Naive thymus-derived CD8-positive, alpha-beta T cell (primary cell): Measurements from ENCODE around the gene MAPK7. TPM values are rescaled to one million over a fixed set of nuclear protein-coding genes. Genes with fewer than 3 reads are reported as not detected.

Experiments
- ATAC-seq, 2 donors: fragments of 150-1000 bp; cut with Tn5 transposase in 1 of 2; sonication (Bioruptor Pico), chemical (Tn5 transposase) in 1 of 2; 1 replicate in 1 of 2; 2 replicates in 1 of 2; pipeline ENCODE4 v1.10.0; 2021; ENCODE audit warnings: mild to moderate bottlenecking in 2 of 2, moderate library complexity in 2 of 2
- POLR2A ChIA-PET: fragments of 350-600 bp; sonication (Branson Sonifier 250); formaldehyde crosslinking; loops from one replicate; lab custom pipeline; 2021; ENCODE audit warnings: antibody characterized with exemption; lab: Charles Lee
- DNase-seq, 10 donors: peaks; one replicate each; pipeline versions ENCODE4 v3.0.0 to v3.0.0-alpha.2; 2020 to 2022
- H3K27ac Mint-ChIP-seq, 10 donors: one replicate each; pipeline ENCODE4 v1.8.0; 2020 to 2022; ENCODE audit warnings: mild to moderate bottlenecking in 10 of 10, mixed read lengths in 10 of 10, moderate library complexity in 4 of 10, inconsistent platforms in 1 of 10
- H3K27me3 Mint-ChIP-seq, 5 donors: one replicate each; pipeline ENCODE4 v1.8.0; 2021 to 2022; ENCODE audit warnings: mixed read lengths in 5 of 5
- H3K36me3 Mint-ChIP-seq, 3 donors: one replicate each; pipeline ENCODE4 v1.8.0; 2020 to 2022; ENCODE audit warnings: mixed read lengths in 3 of 3, mild to moderate bottlenecking in 2 of 3, inconsistent platforms in 1 of 3
- H3K4me1 Mint-ChIP-seq, 4 donors: one replicate each; pipeline ENCODE4 v1.8.0; 2021 to 2022; ENCODE audit warnings: mixed read lengths in 4 of 4
- H3K4me3 Mint-ChIP-seq, 10 donors: one replicate each; pipeline ENCODE4 v1.8.0; 2020 to 2022; ENCODE audit warnings: mild to moderate bottlenecking in 10 of 10, mixed read lengths in 10 of 10, moderate library complexity in 6 of 10, inconsistent platforms in 1 of 10
- H3K9me3 Mint-ChIP-seq, 9 donors: one replicate each; pipeline ENCODE4 v1.8.0; 2020 to 2022; ENCODE audit warnings: mixed read lengths in 9 of 9, mild to moderate bottlenecking in 3 of 9, inconsistent platforms in 1 of 9, moderate library complexity in 1 of 9
- polyA plus RNA-seq, 3 donors: library from polyadenylated mRNA; unstranded; fragments of 300-500 nt; fragmentation: Illumina TruSeq; gene quantifications; one replicate each; pipeline ENCODE4 v1.2.3, GENCODE V29; 2021
- total RNA-seq, 8 experiments: library from RNA in 2 of 8; stranded (reverse) in 2 of 8; gene quantifications; one replicate each; pipeline ENCODE4 v1.2.3 and lab custom pipeline; 2021 to 2026

MAPK7 gene
- total and polyA plus RNA-seq, 5 experiments from 2014 or later, result 2.9 to 22.2 (median 7.7) TPM

DNA sequence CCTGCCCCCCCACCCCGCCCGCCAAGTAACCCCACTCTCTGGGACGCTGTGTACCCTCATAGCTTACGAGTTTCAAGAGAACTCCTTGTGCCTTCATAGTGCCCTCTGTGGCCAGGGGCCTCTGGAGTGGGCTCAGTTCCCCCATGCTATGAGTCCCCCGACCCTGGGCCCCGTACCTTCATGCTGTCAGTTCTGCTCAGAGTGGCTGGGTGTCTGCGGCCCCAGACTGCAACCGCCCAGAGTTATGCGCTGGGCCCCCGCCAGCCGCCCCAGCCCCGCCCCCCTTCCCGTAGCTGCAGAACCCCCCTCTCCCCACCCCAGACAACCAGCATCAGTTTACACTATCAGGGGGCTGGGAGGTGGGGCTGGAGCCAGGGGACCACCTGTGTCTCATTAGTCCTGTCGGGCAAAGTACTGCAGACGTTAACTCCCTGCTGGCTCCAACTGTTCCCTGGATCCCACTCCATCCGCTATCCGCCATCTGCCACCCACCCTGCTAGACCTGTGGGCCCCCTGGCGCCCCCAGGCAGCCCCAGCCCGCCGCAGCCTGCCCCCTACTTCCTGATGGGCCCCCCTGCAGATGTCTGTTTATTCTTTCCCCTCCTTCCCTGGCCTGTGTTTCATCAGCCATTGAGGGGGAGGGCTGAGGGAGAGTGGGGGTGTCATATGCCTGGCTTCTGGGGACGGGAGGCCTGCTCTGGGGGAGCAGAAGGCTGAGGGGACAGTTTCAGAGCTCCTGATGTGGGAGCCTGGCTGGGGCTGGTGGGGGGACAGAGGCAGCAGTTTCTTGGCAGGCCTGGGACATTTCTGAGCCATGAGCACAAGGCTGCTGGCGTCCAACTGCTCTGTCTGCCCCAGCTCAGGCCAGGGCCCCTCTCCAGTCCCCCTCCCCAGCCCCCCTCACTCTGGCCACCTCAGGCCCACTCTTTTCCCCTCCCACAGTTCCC lies 8.9 kb downstream of the MAPK7 start, which contains the start of gene MFAP4:
TSS of gene MFAP4 (minus strand) at position 217 of the 947 bp plus-strand sequence. CDS start at position 182, 35 bp downstream.
- Mint-ChIP-seq H3K27ac (peak within 1 kb of the TSS in 3 of 10 donors; percentile 67 to 77 (median 69)), H3K27me3 (peaks cover 0 to 8% (median 2%) of the 10 kb centered on the region in 5 donors), H3K4me1 (peaks cover 10 to 20% (median 17%) of the 10 kb centered on the region in 4 donors), H3K9me3 (no peaks in the 10 kb centered on the region), H3K36me3 (peaks cover 0 to 8% (median 0%) of the 10 kb centered on the region in 3 donors), H3K4me3 (peak within 1 kb of the TSS in 3 of 10 donors; percentile 1 to 51 (median 5))
- POLR2A ChIA-PET, result interaction anchor here (0.9 kb wide), 1 partner anchor 9 kb away, joined by 4 read pairs; the partner anchor contains the start of gene MAPK7
- DNase-seq, result no peak
- peak in 1 of 2 donors; percentile 27 for ATAC-seq

DNA sequence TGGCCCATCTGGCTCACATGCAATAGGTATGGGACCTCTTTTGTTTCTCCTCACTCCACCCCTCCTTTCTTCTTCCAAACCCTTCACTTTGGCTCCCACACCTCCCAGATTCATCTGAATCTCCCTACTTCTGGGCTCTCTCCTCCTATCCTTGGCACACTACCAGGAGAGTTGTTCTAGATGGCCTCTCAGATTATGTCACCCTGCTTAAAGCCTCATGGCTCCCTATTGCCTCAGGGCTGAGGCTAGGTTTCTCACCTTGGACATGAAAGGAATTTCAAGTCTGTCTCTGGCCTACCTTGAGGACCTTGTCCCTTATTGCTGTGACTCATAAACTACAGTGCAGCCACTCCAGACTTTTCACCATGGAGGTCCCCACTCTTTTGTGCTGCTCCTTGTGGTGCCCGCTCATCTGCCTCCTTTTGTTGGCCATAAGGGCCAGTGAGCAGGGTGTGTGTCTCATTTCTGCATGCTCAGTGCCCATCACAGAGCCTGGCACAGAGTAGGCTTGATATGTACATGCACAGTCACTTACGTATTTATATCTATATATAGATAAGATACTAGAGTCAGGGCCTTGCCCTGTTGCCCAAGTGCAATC lies 9.7 kb downstream of the MAPK7 start:
- Mint-ChIP-seq H3K9me3 (no peaks in the 10 kb centered on the region), H3K4me3 (peak overlapping the region in 1 of 10 donors; percentile 1), H3K27ac (peak overlapping the region in 3 of 10 donors; percentile 67 to 77 (median 69)), H3K4me1 (peaks cover 9 to 20% (median 17%) of the 10 kb centered on the region in 4 donors), H3K36me3 (peaks cover 0 to 6% (median 0%) of the 10 kb centered on the region in 3 donors), H3K27me3 (peaks cover 0 to 13% (median 2%) of the 10 kb centered on the region in 5 donors)
- POLR2A ChIA-PET, result no interaction called here
- DNase-seq (no peak), ATAC-seq (no peak)

DNA sequence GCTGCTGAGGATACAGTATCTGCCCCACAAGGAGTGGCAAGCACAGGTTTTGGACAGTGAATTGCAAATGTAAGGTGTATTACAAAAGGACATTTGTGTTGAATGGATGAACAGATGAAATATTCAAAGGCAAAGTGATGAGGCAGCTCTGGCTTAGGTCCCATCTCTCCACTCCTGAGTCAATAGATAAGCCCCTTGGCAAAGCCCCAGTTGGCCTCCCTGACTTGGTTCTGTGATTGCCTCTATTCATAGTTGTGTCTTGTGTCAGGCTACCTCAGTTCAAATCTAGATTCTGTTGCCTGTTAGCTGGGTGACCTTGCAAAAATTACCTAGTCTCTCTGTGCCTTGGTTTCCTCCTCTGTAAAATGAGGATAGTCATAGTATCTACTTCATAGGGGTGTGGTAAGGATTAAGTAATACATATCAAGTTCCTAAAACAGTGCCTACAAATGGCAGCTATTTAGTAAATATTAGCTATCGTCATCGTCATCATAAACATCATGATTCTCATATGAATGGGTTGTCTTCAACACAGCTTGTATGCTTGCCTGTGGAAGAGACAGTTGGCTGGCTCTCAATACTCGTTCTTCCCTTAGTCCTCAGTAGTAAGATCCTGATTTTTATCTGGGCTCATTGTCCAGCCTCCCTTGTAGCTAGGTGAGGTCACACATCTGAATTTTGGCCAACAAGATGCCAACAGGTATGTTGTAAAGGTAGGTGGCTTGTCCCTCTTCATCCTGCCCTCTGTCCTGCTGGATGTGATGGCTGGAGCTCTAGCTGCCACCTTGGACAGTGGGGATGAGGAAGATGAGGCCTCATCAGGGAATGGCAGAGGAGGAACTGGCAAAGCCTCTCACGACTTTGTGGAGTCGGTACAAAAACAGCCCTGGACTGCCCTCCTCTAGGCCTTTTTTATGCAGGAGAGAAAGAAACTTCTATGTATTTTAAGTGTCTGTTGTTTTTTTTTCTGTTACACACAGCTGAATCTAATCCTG lies 10.8 kb downstream of the MAPK7 start:
- ATAC-seq (no peak), DNase-seq (no peak)
- Mint-ChIP-seq H3K4me1 (peaks cover 7 to 19% (median 16%) of the 10 kb centered on the region in 4 donors), H3K36me3 (peaks cover 0 to 5% (median 0%) of the 10 kb centered on the region in 3 donors), H3K27ac (no peak overlapping the region), H3K4me3 (no peak overlapping the region), H3K9me3 (no peaks in the 10 kb centered on the region), H3K27me3 (peaks cover 0 to 13% (median 2%) of the 10 kb centered on the region in 5 donors)
- POLR2A ChIA-PET, result interaction anchor here (0.6 kb wide), 1 partner anchor 11 kb away, joined by 3 read pairs; the partner anchor contains the start of gene MAPK7

DNA sequence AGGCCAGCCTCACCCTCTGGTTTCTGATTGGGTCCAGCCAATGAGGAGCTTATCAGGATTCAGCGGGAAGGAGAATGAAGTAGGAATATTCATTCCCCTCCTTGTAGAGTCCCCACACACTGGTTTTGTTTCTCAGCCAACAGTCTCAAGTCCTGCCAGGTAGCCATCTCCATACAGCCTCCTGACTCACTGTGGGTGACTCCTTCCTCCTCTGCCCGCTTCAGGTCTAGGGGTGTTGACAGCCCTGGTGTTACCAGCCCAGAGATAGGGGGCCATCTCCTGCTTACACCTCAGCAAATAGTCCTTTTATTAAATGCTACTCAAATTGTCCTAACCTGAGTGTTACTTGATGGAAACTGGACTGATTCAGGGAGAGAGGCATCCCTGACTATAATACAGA lies 12.7 kb downstream of the MAPK7 start:
- no peak for DNase-seq
- POLR2A ChIA-PET, result no interaction called here
- Mint-ChIP-seq H3K36me3 (no peaks in the 10 kb centered on the region), H3K9me3 (no peaks in the 10 kb centered on the region), H3K4me1 (peaks cover 2 to 13% (median 10%) of the 10 kb centered on the region in 4 donors), H3K4me3 (no peak overlapping the region), H3K27me3 (peaks cover 0 to 13% (median 2%) of the 10 kb centered on the region in 5 donors), H3K27ac (no peak overlapping the region)
- ATAC-seq, result no peak

DNA sequence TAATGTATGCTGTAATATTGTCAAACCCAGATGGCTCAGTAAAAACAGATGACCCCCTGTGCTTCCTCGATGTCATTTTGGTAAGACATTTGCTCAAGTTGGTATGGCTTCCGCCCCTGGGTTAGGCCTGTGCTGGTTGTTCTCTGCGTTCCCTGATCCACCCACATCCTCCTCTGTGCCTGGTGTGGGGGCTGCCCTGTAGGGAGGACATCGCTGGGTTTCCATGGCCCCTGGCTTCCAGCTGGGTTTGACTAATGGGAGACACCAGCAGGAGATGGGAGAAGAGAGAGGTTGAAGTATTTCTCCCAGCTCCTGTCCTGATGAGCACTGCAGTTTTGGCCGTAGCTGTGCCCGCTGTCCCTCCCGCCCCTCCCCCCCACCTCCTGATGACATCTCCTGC lies 13.1 kb downstream of the MAPK7 start:
- ATAC-seq (no peak), DNase-seq (no peak)
- Mint-ChIP-seq H3K27ac (no peak overlapping the region), H3K4me3 (no peak overlapping the region), H3K36me3 (no peaks in the 10 kb centered on the region), H3K4me1 (peaks cover 2 to 13% (median 8%) of the 10 kb centered on the region in 4 donors), H3K27me3 (peaks cover 0 to 13% (median 2%) of the 10 kb centered on the region in 5 donors), H3K9me3 (no peaks in the 10 kb centered on the region)
- POLR2A ChIA-PET, result no interaction called here

DNA sequence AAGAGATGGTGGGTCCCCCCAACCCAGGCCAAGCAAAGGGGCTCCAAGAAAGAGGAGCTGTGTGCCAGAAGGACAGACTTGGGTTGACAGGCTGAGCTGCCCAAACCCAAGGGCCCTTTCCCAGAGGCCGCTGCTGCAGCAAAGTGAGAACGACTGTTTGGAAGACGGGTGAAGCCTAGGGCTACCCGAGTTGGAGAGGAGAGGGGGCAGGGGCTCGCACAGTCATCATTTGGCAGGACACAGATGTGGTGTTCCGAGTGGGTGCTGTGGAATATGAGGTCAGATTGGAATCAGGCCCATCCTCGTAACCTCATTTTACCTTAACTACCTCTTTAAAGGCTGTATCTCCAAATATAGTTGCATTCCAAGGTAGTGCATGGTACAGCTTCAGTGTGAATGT lies 14.0 kb downstream of the MAPK7 start:
- POLR2A ChIA-PET, result no interaction called here
- DNase-seq (no peak), ATAC-seq (no peak)
- Mint-ChIP-seq H3K27ac (no peak overlapping the region), H3K4me3 (no peak overlapping the region), H3K4me1 (peaks cover 2 to 9% (median 6%) of the 10 kb centered on the region in 4 donors), H3K36me3 (peaks cover 0 to 2% (median 0%) of the 10 kb centered on the region in 3 donors), H3K27me3 (peaks cover 0 to 12% (median 2%) of the 10 kb centered on the region in 5 donors), H3K9me3 (no peaks in the 10 kb centered on the region)

DNA sequence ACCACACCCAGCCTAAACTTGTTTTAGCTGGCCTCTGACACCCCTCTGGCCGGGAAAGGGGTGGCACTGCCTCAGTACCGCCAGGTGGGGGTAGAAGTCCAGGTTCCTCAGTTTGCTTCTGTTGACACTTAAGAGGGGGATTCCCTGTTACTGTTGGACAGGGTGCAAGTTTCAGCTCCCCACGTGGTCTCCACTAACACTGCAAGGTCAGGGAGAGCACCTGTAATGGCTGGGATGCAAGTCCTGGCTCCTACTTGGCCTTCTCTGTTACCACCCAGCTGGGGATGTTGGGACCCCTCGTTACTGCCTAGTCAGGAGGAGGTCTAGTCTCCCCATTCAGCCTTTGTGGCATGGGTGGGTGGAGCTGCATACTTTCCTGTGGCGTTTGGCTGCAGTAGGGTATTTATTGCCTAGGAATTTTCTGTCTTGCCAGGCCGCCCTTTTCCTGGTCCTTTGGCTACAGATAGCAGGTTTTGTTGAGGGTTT lies 19.3 kb downstream of the MAPK7 start:
- no peak for DNase-seq
- Mint-ChIP-seq H3K27me3 (peaks cover 0 to 21% (median 5%) of the 10 kb centered on the region in 5 donors), H3K36me3 (peaks cover 0 to 2% (median 0%) of the 10 kb centered on the region in 3 donors), H3K4me1 (peaks cover 0 to 5% (median 0%) of the 10 kb centered on the region in 4 donors), H3K9me3 (no peaks in the 10 kb centered on the region), H3K27ac (no peak overlapping the region), H3K4me3 (no peak overlapping the region)
- no peak for ATAC-seq
- POLR2A ChIA-PET, result interaction anchor here (1.9 kb wide), 1 partner anchor 20 kb away, joined by 7 read pairs; no protein-coding TSS in a partner anchor

DNA sequence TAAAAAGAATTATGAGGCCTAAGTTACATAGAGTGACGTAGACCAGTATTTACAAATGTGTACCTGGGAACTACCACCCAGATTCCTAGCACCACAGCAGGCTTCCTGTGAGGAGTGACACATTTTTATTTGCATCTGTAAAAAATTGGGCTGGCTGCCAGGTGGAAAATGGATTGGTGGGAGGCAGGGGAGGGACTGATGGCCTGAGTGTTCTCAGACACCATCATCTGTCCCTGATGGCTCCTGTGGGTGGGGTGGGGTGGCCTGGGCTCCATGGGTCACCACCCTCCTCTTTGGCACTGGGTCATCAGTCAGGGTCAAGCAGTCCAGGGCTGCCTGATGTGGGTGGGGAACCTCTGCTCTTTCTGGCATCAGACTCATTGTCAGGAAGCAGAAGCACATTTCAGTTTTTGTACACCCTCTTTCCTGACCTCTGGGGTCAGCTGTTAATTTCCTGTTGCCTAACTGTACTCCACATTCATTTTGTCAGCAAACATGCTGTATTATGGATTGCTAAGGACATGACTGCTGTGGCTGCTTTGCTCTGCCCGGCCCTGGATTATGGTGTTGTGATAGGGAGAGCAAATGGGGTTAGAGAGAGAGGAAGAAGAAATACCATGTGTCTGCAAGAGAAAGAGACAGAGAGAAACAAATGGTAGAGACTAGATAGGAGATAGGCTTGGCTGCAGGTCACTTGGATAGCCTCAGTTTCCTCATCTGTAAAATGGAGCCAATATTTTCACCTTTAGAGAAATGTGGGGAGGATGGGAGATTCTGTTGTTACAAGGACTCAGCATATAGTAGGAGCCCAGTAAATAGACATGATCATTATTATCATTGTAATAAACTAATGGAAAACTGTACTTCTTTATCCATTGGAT lies 20.2 kb downstream of the MAPK7 start:
- ATAC-seq (no peak), DNase-seq (no peak)
- Mint-ChIP-seq H3K36me3 (peaks cover 0 to 2% (median 0%) of the 10 kb centered on the region in 3 donors), H3K9me3 (peaks cover 0 to under 1% (median 0%) of the 10 kb centered on the region in 9 donors), H3K4me1 (peaks cover 0 to 5% (median 0%) of the 10 kb centered on the region in 4 donors), H3K27ac (no peak overlapping the region), H3K4me3 (no peak overlapping the region), H3K27me3 (peaks cover under 1 to 21% (median 5%) of the 10 kb centered on the region in 5 donors)
- POLR2A ChIA-PET, result interaction anchor here (1.9 kb wide), 1 partner anchor 21 kb away, joined by 7 read pairs; no protein-coding TSS in a partner anchor

DNA sequence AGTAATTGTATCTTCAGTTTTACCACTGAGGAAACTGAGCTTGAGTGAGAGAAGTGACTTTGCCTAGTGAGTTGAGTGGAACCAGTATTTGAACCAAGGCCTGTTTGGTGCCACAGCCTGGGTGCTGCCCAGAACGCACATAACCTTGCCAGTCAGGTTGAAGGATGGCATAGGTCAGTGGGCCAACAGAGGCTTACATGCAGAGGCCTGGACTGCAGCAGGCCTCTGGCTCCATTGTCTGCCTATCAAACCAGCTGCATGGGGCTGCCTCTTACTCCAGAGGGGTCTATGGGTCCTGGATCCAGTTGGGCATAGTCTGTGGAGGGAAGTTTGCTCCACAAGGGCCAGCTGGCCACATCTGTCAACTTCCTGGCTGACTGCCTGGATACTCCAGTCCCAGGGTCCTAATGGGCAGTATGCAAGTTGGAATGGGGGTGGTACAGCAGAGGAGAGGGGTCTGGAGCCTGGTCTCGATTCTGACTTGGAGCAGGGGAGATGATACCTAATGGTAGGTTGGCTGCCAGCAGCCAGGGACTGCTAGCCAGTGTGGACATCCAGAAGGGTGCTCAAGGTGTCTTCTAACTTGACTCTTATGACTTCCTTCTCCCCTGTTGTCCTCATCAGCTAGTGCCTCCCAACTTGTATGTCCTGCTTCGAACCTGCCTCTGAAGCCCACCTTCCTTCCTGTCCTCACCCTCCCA lies 21.6 kb downstream of the MAPK7 start:
- ATAC-seq, result no peak
- Mint-ChIP-seq H3K36me3 (peaks cover 0 to 2% (median 0%) of the 10 kb centered on the region in 3 donors), H3K4me3 (no peak overlapping the region), H3K27me3 (peaks cover 3 to 21% (median 5%) of the 10 kb centered on the region in 5 donors), H3K4me1 (peaks cover 0 to 5% (median 0%) of the 10 kb centered on the region in 4 donors), H3K9me3 (peaks cover 0 to 2% (median 0%) of the 10 kb centered on the region in 9 donors), H3K27ac (no peak overlapping the region)
- DNase-seq, result no peak
- POLR2A ChIA-PET, result no interaction called here

DNA sequence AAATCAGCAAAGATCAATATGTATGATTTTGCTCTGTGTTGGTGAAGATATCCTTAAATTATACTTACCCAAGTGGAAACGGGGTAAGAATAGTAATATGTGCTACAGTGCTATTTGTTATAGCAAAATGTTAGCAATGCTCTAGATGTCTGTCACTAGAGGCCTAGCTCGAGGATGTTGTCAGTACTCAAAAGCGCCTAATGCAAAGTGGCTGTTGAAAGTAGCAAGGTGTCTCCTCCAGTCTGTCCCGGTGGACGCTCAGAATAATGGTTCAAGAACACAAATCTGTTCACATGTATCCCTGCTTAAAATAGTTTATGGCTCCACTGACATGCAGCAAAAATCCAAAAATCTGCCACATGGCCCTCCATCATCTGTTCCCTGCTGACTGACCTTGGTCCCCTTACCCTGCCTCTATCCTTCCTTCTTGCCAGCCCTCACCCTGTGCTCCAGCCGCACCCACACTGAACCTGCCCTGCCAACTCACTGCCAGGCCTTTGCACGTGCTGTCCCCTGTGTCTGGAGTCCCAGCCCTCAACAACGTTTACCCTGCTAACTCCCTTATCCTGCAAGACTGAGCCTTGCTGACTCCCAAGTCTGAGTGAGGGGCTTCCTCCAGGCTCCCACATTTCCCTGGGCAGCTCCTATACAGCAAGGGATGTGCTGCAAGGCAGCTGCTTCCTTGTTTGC lies 23.2 kb downstream of the MAPK7 start:
- Mint-ChIP-seq H3K4me1 (peaks cover 0 to 5% (median 0%) of the 10 kb centered on the region in 4 donors), H3K27ac (no peak overlapping the region), H3K27me3 (peaks cover 3 to 21% (median 4%) of the 10 kb centered on the region in 5 donors), H3K36me3 (peaks cover 0 to 2% (median 0%) of the 10 kb centered on the region in 3 donors), H3K4me3 (no peak overlapping the region), H3K9me3 (peaks cover 0 to 2% (median 0%) of the 10 kb centered on the region in 9 donors)
- POLR2A ChIA-PET, result no interaction called here
- ATAC-seq (no peak), DNase-seq (no peak)
